CD4-positive, alpha-beta T cell treated with Interleukin-6 at 100 ng/mL for 8 hours (primary cell): ENCODE results near the gene SRPK3.
A peak's percentile ranks its signal among the peaks of the same experiment; 100 is the strongest.

Experiments
- DNase-seq: peaks from one replicate; pipeline ENCODE4 v3.0.0-alpha.2; 2020; ENCODE audit warnings: mixed read lengths, low spot score

Gene SRPK3

DNA sequence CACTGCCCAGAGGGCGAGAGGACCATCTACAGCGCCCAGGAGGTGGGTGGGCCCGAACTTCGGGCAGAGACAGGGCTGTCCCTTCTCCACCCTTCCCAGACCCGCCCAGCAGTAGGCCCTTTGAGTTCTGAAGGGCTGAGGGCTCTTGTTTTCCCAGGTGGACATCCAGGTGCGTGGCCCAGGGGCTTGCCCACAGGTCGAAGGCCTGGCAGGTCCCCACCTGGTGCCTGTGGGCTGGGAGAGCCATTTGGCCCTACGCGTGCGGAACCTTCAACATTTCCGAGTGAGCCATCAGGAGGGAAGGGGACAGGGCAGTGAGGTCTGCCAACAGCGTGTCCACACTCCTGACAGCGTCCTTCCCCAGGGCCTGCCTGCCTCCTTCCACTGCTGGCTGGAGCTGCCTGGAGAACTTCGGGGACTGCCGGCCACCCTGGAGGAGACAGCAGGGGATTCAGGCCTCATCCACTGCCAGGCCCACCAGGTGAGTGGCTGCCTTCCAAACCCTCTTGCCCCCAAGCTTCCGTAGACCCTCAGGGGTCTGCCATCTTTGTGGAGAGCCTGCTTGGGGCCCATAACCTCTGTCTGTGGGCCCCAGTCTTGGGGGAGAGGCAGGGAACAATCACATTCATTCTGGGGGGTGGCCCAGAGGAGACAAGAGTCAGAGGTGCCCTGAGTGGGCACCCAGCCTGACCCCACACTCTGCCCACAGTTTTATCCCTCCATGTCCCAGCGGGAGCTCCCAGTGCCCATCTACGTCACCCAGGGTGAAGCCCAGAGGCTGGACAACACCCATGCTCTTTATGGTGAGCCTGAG lies 10.0 kb upstream of the SRPK3 start:
- DNase-seq, result peak; percentile 0

DNA sequence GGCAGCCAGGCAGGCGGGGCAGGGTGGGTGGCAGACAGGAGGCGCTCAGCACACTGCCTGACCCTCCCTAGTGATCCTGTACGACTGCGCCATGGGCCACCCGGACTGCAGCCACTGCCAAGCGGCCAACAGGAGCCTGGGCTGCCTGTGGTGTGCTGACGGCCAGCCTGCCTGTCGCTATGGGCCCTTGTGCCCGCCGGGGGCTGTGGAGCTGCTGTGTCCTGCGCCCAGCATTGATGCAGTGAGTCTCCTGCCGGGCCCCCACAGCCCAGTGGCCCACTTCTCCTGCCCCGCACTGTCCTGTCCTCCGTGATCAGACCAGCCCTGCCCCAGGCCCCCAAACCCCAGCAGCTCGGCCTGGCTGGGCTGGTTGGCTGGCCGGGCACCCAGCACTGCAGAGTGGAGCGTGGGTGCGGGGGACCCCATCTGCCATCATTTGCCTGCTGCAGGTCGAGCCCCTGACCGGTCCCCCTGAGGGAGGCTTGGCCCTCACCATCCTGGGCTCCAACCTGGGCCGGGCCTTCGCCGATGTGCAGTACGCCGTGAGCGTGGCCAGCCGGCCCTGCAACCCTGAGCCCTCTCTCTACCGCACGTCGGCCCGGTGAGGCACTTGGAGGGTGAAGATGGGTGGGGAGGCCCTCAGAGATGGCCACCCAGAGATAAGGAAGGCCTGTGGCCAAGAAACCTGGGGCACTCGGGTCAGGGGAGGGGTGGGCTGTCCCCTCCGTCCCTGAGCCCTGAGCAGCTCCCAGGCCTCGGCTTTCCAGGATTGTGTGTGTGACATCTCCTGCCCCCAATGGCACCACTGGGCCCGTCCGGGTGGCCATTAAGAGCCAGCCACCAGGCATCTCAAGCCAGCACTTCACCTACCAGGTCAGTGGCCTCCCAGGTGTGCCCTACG lies 9.2 kb upstream of the SRPK3 start:
- no peak for DNase-seq

DNA sequence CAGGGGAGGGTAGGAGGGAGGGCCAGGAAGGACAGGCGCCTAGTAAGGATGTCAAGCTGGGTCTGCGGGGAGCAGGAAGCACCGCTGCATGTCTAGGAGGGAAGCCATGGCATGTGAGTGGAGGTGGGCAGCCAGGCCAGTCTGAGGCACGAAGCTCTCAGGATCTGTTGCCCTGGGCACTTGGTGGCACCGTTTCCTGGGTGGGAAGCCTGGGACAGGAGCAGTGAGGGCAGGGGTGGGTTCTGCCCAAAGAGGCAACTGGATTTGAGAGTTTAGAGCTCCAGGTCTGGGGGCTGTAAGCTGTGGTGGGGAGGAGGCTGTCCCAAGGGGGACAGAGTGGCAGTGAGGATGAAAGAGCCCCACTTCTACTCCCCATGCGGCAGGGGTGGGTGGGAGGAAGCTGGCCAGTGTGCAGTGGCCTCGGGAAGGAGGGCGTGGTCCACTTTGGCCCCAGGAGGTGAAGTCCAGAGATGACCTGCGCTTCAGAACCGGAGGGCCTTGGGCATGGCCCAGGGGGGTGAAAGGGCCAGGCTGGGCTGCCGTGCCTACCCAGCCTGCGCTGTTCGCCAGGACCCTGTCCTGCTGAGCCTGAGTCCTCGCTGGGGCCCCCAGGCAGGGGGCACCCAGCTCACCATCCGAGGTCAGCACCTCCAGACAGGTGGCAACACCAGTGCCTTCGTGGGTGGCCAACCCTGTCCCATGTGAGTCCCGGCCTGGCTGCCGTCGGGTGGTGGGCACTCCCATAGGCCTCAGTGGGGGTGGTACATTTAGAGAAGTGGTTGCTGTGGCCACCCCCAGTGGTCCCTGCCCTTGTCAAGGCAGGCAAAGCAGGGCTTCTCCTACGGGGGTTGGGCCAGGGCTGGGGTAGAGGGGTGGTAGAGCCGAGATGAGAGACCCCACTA lies 8.3 kb upstream of the SRPK3 start:
- DNase-seq, result no peak

DNA sequence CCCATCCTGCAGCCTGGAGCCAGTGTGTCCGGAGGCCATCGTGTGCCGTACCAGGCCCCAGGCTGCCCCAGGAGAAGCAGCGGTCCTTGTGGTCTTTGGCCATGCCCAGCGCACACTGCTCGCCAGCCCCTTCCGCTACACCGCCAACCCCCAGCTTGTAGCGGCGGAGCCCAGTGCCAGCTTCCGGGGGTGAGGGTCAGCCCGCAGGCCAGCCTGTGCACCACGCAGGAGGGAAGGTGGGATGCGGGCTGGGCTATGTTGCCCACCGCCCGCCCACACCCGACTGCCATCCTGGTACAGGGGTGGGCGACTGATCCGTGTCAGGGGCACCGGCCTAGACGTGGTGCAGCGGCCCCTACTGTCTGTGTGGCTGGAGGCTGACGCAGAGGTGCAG lies 7.6 kb upstream of the SRPK3 start:
- no peak for DNase-seq

DNA sequence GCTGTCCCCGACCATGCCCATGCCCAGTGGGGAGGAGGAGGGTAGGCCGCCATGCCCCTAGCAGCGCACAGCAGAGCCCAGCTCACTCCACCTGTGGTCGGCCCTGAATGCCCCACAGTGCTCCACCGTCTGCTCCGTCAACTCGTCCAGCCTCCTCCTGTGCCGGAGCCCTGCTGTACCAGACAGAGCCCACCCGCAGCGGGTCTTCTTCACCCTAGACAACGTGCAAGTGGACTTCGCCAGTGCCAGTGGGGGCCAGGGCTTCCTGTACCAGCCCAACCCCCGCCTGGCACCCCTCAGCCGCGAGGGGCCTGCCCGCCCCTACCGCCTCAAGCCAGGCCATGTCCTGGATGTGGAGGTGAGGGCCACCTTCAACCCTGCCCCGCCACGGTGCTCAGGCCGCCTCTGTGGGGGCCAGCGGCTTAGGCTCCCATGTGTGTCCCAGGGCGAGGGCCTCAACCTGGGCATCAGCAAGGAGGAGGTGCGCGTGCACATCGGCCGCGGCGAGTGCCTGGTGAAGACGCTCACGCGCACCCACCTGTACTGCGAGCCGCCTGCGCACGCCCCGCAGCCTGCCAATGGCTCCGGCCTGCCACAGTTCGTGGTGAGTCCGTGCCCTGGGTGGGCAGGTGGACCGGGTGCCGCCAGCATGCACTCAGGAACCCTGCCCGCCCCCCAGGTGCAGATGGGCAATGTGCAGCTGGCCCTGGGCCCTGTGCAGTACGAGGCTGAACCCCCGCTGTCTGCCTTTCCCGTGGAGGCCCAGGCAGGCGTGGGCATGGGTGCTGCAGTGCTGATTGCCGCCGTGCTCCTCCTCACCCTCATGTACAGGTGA lies 6.9 kb upstream of the SRPK3 start:
- DNase-seq, result no peak

DNA sequence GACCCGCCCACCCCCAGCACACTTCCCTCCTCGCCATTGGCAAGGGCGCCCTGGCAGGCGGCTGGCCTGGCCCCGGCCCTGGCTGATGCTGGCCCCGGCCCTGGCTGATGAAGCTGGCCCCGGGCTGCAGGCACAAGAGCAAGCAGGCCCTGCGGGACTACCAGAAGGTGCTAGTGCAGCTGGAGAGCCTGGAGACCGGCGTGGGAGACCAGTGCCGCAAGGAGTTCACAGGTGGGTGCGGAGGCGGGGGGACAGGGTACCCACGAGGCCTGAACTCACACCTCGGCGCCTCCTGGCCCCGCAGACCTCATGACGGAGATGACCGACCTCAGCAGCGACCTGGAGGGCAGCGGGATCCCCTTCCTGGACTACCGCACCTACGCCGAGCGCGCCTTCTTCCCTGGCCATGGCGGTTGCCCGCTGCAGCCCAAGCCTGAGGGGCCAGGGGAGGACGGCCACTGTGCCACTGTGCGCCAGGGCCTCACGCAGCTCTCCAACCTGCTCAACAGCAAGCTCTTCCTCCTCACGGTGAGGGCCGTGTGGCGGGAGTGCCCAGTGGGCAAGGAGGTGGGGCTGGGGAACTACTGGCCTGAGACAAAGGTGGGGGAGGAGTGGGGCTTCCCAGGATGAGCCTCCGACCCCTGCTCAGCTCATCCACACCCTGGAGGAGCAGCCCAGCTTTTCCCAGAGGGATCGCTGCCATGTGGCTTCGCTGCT lies 6.1 kb upstream of the SRPK3 start:
- DNase-seq, result no peak

DNA sequence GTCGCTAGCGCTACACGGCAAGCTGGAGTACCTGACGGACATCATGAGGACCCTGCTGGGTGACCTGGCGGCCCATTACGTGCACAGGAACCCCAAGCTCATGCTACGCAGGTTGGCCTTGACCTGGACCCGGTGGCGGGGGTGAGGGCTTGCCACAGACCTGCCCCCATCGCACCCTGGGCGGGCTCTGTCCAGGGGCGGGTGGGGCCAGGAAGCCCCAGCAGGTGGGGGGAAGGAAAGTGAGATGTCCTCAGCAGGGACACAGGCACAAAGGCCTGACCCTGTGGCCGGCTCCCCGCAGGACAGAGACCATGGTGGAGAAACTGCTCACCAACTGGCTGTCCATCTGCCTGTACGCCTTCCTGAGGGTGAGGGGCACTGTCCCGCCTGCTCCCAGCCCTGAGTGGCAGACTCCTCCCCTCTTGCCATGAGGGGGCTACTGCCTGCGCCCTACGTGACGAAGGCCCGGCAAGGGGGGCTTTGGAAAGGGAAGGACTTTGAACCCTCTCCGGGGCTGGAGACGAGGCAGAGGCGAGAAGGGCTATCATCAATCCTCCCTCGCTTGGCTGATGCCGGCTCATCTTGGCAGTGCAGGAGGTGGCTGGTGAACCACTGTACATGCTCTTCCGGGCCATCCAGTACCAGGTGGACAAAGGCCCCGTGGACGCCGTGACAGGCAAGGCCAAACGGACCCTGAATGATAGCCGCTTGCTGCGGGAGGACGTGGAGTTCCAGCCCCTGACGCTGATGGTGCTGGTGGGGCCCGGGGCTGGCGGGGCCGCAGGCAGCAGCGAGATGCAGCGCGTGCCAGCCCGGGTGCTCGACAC lies 5.3 kb upstream of the SRPK3 start:
- DNase-seq, result no peak

DNA sequence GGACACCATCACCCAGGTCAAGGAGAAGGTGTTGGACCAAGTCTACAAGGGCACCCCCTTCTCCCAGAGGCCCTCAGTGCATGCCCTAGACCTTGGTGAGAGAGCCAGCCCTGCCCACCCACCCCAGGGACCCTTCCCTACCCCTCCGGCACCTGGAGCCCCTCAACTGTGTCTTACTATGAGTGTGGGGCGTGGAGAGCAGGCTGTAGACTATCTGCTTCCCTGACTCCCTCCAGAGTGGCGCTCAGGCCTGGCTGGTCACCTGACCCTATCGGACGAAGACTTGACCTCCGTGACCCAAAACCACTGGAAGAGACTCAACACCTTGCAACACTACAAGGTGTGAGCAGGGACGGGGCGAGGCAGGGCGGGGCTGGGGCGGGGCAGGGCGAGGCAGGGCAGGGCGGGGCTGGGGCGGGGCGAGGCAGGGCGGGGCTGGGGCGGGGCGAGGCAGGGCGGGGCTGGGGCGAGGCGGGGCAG lies 4.7 kb upstream of the SRPK3 start:
- no peak for DNase-seq

DNA sequence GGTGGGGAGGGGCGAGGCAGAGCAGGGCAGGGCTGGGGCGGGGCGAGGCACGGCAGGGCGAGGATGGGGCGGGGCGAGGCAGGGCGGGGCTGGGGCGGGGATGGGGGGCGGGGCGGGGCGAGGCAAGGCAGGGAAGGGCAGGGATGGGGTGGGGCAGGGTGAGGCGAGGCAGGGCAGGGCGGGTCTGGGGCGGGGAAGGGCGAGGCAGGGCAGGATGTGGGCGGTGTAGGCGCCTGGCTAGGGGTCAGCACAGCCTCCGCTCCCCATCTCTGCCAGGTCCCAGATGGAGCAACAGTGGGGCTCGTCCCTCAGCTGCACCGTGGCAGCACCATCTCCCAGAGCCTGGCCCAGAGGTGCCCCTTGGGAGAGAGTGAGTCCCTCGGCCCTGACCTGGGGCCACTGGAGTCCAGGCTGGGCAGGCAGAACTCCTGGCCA lies 4.2 kb upstream of the SRPK3 start:
- DNase-seq, result no peak

DNA sequence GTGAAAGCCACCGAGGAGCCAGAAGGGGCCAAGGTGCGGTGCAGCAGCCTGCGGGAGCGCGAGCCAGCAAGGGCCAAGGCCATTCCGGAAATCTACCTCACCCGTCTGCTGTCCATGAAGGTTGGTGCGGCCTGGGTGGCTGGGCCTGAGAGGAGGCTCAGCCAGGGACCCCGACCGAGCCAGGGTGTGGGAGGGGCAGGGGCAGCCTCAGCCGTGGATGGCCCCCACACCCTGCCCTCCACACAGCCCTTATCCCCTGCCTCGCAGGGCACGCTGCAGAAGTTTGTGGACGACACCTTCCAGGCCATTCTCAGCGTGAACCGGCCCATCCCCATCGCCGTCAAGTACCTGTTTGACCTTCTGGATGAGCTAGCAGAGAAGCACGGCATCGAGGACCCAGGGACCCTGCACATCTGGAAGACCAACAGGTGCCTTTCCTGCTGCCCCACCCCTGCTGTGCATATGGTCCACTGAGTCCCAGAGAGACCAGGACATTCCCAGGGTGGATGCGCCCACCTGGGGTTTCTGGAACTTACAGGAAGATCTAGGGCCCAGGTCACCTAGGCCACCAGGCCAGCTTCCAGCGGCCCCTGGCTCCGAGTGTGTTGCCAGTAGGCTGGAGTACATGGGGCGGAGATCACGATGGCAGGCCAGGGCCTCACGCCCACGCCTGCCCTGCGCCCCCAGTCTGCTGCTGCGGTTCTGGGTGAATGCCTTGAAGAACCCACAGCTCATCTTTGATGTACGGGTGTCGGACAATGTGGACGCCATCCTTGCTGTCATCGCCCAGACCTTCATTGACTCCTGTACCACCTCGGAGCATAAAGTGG lies 3.4 kb upstream of the SRPK3 start:
- DNase-seq, result no peak

DNA sequence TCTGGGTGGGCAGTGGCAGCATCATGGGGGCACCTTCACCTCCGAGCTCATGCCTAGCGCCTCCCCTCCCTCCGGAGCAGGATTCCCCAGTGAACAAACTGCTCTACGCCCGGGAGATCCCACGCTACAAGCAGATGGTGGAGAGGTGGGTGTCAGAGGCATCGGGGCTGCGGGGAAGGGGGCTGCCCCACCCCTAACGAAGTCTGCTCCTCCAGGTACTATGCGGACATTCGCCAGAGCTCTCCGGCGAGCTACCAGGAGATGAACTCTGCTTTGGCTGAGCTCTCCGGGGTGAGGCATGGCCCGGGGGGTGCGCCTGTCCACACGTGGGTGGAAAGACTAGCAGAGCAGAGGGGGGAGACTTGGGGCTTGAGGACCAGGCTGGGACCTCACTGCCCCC lies 2.7 kb upstream of the SRPK3 start:
- no peak for DNase-seq

DNA sequence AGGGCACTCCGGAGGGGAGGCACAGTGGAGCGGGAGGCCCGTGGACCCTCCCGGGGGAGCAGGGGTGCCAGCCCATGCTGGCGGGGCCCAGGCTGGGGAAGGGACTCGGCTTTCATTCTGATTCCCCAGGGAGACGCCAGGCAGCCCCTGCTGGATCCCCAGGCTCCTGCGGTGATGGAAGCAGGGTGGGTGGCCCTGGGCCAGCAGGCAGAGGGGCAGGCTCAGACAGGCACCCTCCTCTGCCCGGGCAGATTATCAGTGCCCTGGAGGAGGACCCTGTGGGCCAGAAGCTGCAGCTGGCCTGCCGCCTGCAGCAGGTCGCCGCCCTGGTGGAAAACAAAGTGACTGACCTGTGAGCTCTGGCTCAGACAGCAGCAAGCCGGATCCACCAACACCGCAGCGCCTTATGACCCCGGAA lies 2.1 kb upstream of the SRPK3 start:
- DNase-seq, result no peak

DNA sequence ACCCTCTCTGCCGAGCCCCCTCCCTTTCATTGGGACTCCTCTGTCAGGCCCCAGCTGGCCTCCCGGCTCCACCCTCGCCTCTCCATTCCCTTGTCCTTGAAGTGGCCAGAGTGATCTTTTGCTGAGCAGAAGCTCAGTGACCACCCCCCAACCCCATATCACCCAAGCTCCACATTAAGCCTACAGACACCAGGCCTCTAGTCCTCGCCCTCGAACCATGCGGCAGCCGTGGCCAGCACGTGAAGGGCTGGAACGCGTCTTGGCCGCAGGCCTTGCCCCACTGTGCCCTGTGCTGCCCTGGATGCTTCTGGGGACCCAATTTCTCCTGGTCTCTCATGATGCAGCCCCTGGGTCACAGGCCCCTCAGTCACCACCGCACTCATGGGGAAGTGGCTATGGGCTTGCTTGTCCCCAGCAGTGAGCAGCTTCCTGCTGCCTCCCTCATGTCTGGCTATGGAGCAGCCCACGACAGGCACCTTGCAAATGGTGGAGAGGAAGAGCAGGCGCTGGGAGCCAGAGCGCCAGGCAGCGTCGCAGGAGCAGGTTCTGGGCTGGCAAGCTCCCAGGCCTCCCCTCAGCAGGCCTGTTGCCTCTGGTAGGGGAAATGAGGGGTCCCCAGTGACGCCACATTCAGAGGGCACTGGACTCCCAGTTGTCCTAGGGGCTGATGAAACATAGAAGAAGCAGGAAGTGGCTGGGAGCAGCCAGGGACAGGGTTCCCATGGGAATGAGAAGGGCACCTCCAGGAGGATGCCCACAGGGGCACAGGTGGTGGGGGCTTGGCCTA lies 757 bp upstream of the SRPK3 start:
- no peak for DNase-seq

DNA sequence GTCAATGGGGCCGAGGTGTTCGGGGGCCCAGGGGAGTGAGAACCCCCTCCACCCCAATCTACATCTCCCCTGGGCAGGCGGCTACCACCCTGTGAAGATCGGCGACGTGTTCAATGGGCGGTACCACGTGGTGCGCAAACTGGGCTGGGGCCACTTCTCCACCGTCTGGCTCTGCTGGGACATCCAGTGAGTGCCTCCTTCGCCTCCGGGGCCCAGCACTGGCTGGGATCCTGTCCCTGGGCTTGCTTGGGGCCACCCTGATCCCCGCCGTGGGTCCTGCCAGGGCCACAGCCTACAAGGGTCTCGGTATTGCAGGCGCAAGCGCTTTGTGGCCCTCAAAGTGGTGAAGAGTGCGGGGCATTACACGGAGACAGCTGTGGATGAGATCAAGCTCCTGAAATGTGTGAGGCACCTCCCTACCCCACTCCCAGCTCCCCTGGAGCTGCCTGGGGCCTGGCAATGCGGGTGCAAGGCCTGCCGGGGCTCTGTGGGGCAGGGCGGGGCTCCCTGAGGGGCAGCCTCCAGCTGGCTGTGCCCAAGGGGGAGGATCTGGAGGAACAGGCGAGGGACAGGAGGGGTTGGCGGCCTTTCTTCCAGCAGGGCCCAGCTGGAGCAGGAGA lies 697 bp downstream of the SRPK3 start:
- DNase-seq, result no peak

DNA sequence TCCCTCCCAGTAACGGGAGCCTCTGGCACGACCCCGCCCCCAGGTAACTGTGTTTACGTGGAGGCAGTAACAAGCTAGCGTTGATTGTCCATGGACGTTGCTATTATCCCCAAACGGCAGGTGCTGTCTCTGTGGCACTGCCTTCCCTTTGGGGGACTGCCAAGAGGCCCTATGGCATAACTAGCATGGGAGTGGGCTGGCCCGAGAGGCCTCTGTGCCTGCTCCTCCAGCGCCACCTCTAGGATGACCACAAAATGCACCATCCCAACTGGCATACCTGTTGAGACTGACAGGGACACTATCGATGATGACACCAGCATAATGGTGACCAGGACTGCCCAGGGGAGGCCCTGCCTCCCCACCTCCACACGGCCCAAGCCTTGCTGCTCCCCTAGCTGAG lies 1.5 kb downstream of the SRPK3 start:
- no peak for DNase-seq

DNA sequence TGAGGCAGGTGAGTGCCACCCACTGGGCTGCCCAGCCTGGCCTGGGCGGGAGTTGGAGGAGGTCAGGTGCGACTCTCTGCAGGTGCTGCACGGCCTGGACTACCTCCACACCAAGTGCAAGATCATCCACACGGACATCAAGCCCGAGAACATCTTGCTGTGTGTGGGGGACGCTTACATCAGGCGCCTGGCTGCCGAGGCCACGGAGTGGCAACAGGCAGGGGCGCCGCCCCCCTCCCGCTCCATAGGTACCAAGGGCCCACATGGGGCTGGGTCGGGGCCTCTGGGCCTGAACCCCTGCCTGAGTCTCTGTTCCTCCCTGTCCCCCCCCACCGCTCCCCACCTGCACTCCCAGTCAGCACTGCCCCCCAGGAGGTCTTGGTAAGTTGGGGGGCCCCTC lies 2.0 kb downstream of the SRPK3 start:
- DNase-seq, result no peak

DNA sequence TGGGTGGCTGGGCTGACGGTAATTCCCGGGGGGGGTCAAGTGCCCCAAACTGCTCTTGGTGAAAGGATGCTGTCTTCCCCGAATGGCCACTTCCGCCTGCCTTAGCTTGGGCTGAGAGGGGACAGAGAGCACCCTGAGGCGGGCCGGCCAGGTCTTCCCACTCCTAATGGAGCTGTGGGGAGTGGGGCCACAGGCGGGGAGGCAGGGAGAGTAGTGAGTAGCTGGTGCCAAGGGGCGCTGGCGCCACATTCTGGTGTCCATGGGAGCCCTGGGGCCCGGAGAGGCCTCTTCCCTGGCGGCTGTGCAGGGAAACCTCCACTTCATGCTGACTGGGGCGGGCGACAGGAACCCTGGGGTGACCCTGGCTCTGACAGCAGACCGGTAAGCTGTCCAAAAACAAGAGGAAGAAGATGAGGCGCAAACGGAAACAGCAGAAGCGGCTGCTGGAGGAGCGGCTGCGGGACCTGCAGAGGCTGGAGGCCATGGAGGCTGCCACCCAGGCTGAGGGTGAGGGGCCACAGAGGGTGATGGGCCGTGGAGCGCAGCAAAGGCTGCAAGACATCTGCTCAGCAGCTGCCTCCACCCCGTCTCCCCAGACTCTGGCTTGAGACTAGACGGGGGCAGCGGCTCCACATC lies 2.7 kb downstream of the SRPK3 start:
- DNase-seq, result no peak
